ENCODE results near the gene NRXN3.

NRXN3 gene

GRCh38 chr14:79690960-79691359 is 1520.8 kb downstream of the NRXN3 start:
- DNase-seq (ENCODE audit: extremely low read depth, low read depth), result no peak

DNA sequence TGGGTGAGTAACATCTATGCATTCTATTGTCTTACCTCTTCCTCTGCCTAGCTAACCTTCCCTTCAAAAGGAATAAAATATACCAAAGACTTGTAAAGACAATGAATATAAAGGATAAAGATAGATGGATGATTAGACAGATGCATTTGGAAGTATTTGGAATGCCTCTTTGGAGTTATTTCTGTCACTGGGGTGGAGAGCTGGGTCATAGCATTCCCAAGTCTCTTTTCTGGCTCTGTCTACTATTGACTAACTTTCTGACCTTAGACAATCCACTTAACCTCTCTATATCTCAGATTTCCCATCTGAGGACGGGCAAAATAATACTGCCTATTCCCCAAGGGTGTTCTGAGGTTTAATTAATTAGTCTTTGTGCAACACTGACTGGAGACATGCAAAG is 1523.8 kb downstream of the NRXN3 start:
- DNase-seq (ENCODE audit: extremely low read depth, low read depth), result no peak
- TF ChIP-seq CTCF (IDR thresholded peaks at IDR 0.05; ENCODE audit: low read depth, low read length), result no peak

More at GRCh38 chr14:79690960-79691359, 1520.8 kb downstream of the NRXN3 start:
- TF ChIP-seq CTCF (IDR thresholded peaks at IDR 0.05; ENCODE audit: low read depth, low read length), result no peak

DNA sequence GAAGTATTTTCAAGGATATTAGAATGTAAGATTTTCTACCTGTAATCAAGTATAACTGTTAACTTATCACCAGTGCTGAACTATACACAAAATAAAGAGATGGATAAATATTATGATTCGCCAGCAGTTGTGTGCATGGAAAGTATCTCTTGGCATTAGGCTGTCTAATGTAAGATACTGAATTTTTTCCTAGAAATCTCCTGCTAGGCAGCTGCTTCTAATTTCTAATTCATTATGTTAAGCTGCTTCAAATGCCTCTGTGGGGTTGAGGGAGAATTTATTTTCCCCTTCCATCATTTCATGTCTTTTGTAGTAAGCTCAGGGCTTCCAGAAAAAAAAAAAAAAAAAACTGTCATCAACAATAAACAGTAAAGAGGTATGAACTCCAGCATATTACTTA is 1525.1 kb downstream of the NRXN3 start:
- DNase-seq (ENCODE audit: extremely low read depth, low read depth), result no peak
- no peak for TF ChIP-seq CTCF (IDR thresholded peaks at IDR 0.05; ENCODE audit: low read depth, low read length)

- no peak for DNase-seq (ENCODE audit: extremely low read depth, low read depth)
- TF ChIP-seq CTCF (IDR thresholded peaks at IDR 0.05; ENCODE audit: low read depth, low read length), result no peak
Observed at GRCh38 chr14:79698298-79698711, 1528.1 kb downstream of the NRXN3 start.

- TF ChIP-seq CTCF (IDR thresholded peaks at IDR 0.05; ENCODE audit: low read depth, low read length), result no peak
- no peak for DNase-seq (ENCODE audit: extremely low read depth, low read depth)
Observed at GRCh38 chr14:79699206-79699605, 1529.0 kb downstream of the NRXN3 start.

DNA sequence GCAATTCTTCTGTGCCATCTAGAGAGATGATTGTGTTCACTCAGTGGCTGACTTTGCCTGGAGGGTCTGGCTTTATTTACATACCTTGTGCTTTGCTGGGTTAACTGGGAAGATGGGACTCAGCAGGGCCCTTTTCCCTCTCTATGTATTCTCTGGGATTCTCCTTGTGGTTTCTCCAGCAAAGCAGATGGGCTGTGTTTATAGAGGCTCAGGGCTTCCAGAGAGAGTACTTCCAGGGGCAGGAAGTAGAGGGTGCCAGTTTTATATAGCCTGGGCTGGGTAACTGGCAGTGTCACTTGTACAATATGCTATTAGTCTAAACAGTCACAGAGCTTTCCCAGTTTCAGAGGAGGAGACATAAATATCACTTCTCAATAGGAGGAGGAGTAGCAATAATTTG is 1531.2 kb downstream of the NRXN3 start:
- no peak for TF ChIP-seq CTCF (IDR thresholded peaks at IDR 0.05; ENCODE audit: low read depth, low read length)
- DNase-seq (ENCODE audit: extremely low read depth, low read depth), result no peak

DNA sequence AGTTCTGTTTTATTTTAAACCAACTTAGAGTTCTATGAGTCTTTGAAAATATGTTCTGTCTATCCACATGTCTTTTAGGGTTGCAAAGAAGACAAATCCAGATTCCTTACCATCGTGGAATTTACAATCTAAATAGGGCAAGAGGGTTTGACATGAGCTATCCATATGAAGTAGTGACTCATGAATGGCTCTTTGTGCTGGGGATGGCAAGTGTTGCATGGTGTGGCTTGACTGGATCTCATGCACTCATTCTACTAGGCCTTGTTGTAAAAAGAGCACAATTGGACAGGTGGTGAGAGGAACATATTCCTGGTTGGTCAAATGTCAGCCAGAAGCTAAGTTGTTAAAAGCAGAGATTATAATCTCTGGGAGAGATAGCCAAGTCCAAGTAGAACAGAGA is 1532.0 kb downstream of the NRXN3 start:
- DNase-seq (ENCODE audit: extremely low read depth, low read depth), result no peak
- TF ChIP-seq CTCF (IDR thresholded peaks at IDR 0.05; ENCODE audit: low read depth, low read length), result no peak
